BJ (cell line): Measurements from ENCODE around the gene HINFP. TPM values are rescaled to one million over a fixed set of nuclear protein-coding genes. Genes with fewer than 3 reads are reported as not detected.

Experiments used
- CTCF ChIA-PET: fragments of 350-600 bp; formaldehyde crosslinking; extraction: SDS; loops from one replicate; lab custom pipeline; 2021; ENCODE audit warnings: antibody characterized with exemption, inconsistent platforms; lab: Yijun Ruan, JAX
- POLR2A ChIA-PET: fragments of 300-600 bp; sonication (Branson Sonifier 250); formaldehyde crosslinking; extraction: SDS; loops from one replicate; lab custom pipeline; 2021; ENCODE audit warnings: antibody characterized with exemption; lab: Charles Lee
- DNase-seq: peaks from one replicate; pipeline ENCODE4 v3.0.0-alpha.2; 2011; ENCODE audit warnings: low read depth
- H3K27me3 ChIP-seq: 2 replicates; pipeline ENCODE4 v1.6.0; 2011; ENCODE audit warnings: low read length; ENCODE audit not compliant: control insufficient read depth, insufficient read depth
- H3K36me3 ChIP-seq: 2 replicates; pipeline ENCODE4 v1.5.1; 2011; ENCODE audit warnings: low read length; ENCODE audit not compliant: control insufficient read depth, insufficient read depth
- H3K4me3 ChIP-seq: 2 replicates; pipeline ENCODE4 v1.5.1; 2011; ENCODE audit warnings: low read depth, mild to moderate bottlenecking, control low read depth, low read length
- CTCF ChIP-seq: IDR thresholded peaks from 2 replicates; pipeline ENCODE4 v1.5.1; 2011; ENCODE audit warnings: low read depth, mild to moderate bottlenecking, control low read depth, inconsistent platforms, low read length, moderate library complexity; ENCODE audit not compliant: insufficient read depth
- polyA plus RNA-seq: library from polyadenylated mRNA; depleted of rRNA; stranded (reverse); fragments of >200 nt; gene quantifications from 2 replicates; pipeline ENCODE4 v1.2.3, GENCODE V29; 2011

Gene HINFP
- polyA plus RNA-seq, 1 experiment, result 27.3 TPM

GRCh38 chr11:119149786-119150275 lies 28.5 kb downstream of the HINFP start:
- ChIA-PET POLR2A (interaction anchor here (0.9 kb wide), 1 partner anchor 54 kb away, joined by 3 read pairs; a partner anchor contains a TSS), CTCF (interaction anchor here (1.0 to 2.4 kb wide), 3 partner anchors 10 to 47 kb away, joined by 3 to 12 read pairs (median 8); no protein-coding TSS in a partner anchor)
- DNase-seq, result no peak
- H3K4me3 ChIP-seq, result peak overlapping the region; percentile 54; the same call in 1 of the 2 replicates
- H3K27me3 ChIP-seq, result peaks cover 20% of the 10 kb centered on the region
- TF ChIP-seq CTCF, result no peak
- H3K36me3 ChIP-seq, result no peaks in the 10 kb centered on the region

- H3K4me3 ChIP-seq, result no peak overlapping the region
- peaks cover 26% of the 10 kb centered on the region for H3K27me3 ChIP-seq
- TF ChIP-seq CTCF, result no peak
- ChIA-PET POLR2A (no interaction called here), CTCF (interaction anchor here (0.7 to 1.4 kb wide), 4 partner anchors 12 to 171 kb away, joined by 3 to 4 read pairs (median 4); no protein-coding TSS in a partner anchor)
- H3K36me3 ChIP-seq, result no peaks in the 10 kb centered on the region
- DNase-seq, result no peak
Measured at GRCh38 chr11:119152043-119152442, 30.7 kb downstream of the HINFP start.

- no peaks in the 10 kb centered on the region for H3K36me3 ChIP-seq
- H3K27me3 ChIP-seq, result peaks cover 26% of the 10 kb centered on the region
- H3K4me3 ChIP-seq, result no peak overlapping the region
- ChIA-PET CTCF (interaction anchor here (0.7 to 1.4 kb wide), 3 partner anchors 11 to 170 kb away, joined by 3 to 4 read pairs (median 4); no protein-coding TSS in a partner anchor), POLR2A (no interaction called here)
- DNase-seq, result no peak
- no peak for TF ChIP-seq CTCF
Measured at GRCh38 chr11:119152604-119153003, 31.2 kb downstream of the HINFP start.

- ChIA-PET POLR2A (no interaction called here), CTCF (interaction anchor here (0.9 to 1.5 kb wide), 4 partner anchors 11 to 16 kb away, joined by 3 to 4 read pairs (median 4); no protein-coding TSS in a partner anchor)
- TF ChIP-seq CTCF, result no peak
- no peak overlapping the region for H3K4me3 ChIP-seq
- H3K27me3 ChIP-seq, result peaks cover 26% of the 10 kb centered on the region
- no peaks in the 10 kb centered on the region for H3K36me3 ChIP-seq
- DNase-seq, result no peak
Measured at GRCh38 chr11:119153049-119153818, 31.9 kb downstream of the HINFP start.

GRCh38 chr11:119154178-119154577 lies 32.8 kb downstream of the HINFP start:
- DNase-seq, result no peak
- no peak for TF ChIP-seq CTCF
- CTCF ChIA-PET, result interaction anchor here (0.8 to 3.3 kb wide), 5 partner anchors 9 to 37 kb away, joined by 3 to 18 read pairs (median 3); no protein-coding TSS in a partner anchor
- Histone ChIP-seq H3K27me3 (peaks cover 26% of the 10 kb centered on the region), H3K36me3 (no peaks in the 10 kb centered on the region), H3K4me3 (no peak overlapping the region)
- POLR2A ChIA-PET, result interaction anchor here (0.7 kb wide), 1 partner anchor 59 kb away, joined by 19 read pairs; no protein-coding TSS in a partner anchor
